DOHH2 (cell line): ENCODE measurements around the gene CPN1.

ENCODE experiments used
- EZH2phosphoT487 ChIP-seq: fragments of 200-600 bp; sonication (generic); IDR thresholded peaks from 2 replicates; pipeline ENCODE4 v1.6.1; 2017; ENCODE audit warnings: borderline replicate concordance, mild to moderate bottlenecking, antibody characterized with exemption, low read length, moderate library complexity, mixed read lengths
- TF ChIP-seq, protein P1 (sequence below): fragments of 200-600 bp; sonication (generic); IDR thresholded peaks from one replicate; pipeline ENCODE4 v1.5.1; 2014; ENCODE audit warnings: antibody characterized with exemption, mild to moderate bottlenecking, low read depth, low read length; ENCODE audit not compliant: poor library complexity, severe bottlenecking

DNA sequence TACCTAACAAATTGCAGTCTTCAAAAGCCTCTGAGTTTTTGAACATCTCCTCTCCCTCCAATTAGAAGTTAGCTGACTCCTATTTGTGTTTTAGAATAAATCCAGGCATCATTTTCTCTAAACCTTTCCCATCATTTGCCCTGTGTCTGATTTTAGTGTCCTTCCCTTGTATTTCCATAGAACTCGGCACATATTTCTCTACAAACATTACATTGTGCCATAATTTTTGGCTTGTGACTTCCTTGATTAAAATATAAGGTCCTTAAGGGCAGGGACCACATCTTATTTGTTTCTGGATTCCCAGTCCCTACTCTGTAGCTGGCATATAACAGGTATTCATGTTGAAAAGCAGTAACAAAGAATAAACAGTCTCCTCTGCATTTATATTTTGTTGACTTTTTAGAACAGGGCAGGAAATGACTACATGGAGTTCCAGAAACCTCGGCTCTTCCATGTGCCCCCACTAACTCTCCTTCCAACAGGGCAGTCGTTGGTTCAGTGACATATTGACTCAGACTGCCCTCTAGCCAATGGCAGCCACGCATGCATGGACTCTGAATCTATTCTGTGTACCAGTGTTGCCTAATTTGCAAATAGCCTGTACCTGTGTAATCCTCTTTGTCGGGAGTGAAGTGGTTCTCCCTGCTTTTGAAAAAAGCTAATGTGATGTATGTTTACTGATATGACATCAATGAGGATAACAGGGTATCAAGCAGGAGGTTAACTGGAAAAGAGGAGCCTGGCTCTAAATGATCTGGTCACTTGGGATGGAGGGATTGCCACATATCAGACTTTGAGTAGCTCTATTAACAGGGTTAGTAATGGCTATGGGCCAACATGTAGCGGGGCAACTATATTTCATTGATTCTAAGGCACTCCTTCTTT is 19.8 kb upstream of the CPN1 start:
- TF ChIP-seq, protein P1, sequence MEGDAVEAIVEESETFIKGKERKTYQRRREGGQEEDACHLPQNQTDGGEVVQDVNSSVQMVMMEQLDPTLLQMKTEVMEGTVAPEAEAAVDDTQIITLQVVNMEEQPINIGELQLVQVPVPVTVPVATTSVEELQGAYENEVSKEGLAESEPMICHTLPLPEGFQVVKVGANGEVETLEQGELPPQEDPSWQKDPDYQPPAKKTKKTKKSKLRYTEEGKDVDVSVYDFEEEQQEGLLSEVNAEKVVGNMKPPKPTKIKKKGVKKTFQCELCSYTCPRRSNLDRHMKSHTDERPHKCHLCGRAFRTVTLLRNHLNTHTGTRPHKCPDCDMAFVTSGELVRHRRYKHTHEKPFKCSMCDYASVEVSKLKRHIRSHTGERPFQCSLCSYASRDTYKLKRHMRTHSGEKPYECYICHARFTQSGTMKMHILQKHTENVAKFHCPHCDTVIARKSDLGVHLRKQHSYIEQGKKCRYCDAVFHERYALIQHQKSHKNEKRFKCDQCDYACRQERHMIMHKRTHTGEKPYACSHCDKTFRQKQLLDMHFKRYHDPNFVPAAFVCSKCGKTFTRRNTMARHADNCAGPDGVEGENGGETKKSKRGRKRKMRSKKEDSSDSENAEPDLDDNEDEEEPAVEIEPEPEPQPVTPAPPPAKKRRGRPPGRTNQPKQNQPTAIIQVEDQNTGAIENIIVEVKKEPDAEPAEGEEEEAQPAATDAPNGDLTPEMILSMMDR, result no peak
- no peak for TF ChIP-seq EZH2phosphoT487
